Measurements from ENCODE around the gene DIP2C.
"Not testable (repeated sequence)": the region's sequence is repeated elsewhere in the genome, so short reads cannot be mapped to it uniquely, and the experiment has no call there.

DIP2C gene

GRCh38 chr10:533611-534010 is 155.9 kb downstream of the DIP2C start:
- DNase-seq (ENCODE audit: low spot score), result no peak

- no peak for DNase-seq (ENCODE audit: low spot score)
Measured at GRCh38 chr10:533186-533585, 156.3 kb downstream of the DIP2C start.

GRCh38 chr10:532331-532730 is 157.1 kb downstream of the DIP2C start:
- DNase-seq (ENCODE audit: low spot score), result not testable (repeated sequence)

GRCh38 chr10:531541-531940 is 157.9 kb downstream of the DIP2C start:
- DNase-seq (ENCODE audit: low spot score), result no peak

GRCh38 chr10:530717-531116 is 158.8 kb downstream of the DIP2C start:
- DNase-seq (ENCODE audit: low spot score), result no peak

- no peak for DNase-seq (ENCODE audit: low spot score)
Measured at GRCh38 chr10:529468-530230, 159.8 kb downstream of the DIP2C start.

GRCh38 chr10:528173-529165 is 161.0 kb downstream of the DIP2C start:
- no peak for DNase-seq (ENCODE audit: low spot score)

- no peak for DNase-seq (ENCODE audit: low spot score)
Measured at GRCh38 chr10:527416-527815, 162.1 kb downstream of the DIP2C start.

- DNase-seq (ENCODE audit: low spot score), result no peak
Measured at GRCh38 chr10:526651-527312, 162.7 kb downstream of the DIP2C start.

- no peak for DNase-seq (ENCODE audit: low spot score)
Measured at GRCh38 chr10:525565-526315, 163.7 kb downstream of the DIP2C start.

GRCh38 chr10:523925-524324 is 165.5 kb downstream of the DIP2C start:
- no peak for DNase-seq (ENCODE audit: low spot score)

GRCh38 chr10:522350-522749 is 167.1 kb downstream of the DIP2C start:
- no peak for DNase-seq (ENCODE audit: low spot score)

GRCh38 chr10:521261-522250 is 167.9 kb downstream of the DIP2C start:
- no peak for DNase-seq (ENCODE audit: low spot score)

- no peak for DNase-seq (ENCODE audit: low spot score)
Measured at GRCh38 chr10:520402-520787, 169.1 kb downstream of the DIP2C start.

GRCh38 chr10:519716-520401 is 169.6 kb downstream of the DIP2C start:
- DNase-seq (ENCODE audit: low spot score), result no peak

- no peak for DNase-seq (ENCODE audit: low spot score)
Measured at GRCh38 chr10:519055-519715, 170.3 kb downstream of the DIP2C start.

- DNase-seq (ENCODE audit: low spot score), result no peak
Measured at GRCh38 chr10:517872-518475, 171.5 kb downstream of the DIP2C start.

GRCh38 chr10:517241-517830 is 172.1 kb downstream of the DIP2C start:
- no peak for DNase-seq (ENCODE audit: low spot score)

- no peak for DNase-seq (ENCODE audit: low spot score)
Measured at GRCh38 chr10:516764-517163, 172.7 kb downstream of the DIP2C start.
